Activated CD4-positive, alpha-beta T cell treated with anti-CD3 and anti-CD28 coated beads, Interleukin-2, Interleukin-4, amounts not matched to agents 100 ng/mL and 50 ng/mL, durations not matched to agents 16 hours and 8 hours (primary cell): ENCODE results near the gene RRN3.
"Not testable (repeated sequence)": the region's sequence is repeated elsewhere in the genome, so short reads cannot be mapped to it uniquely, and the experiment has no call there.

Experiments
- DNase-seq: peaks from one replicate; pipeline ENCODE4 v3.0.0-alpha.2; 2020; ENCODE audit warnings: low spot score

RRN3 gene

GRCh38 chr16:15050440-15050839 lies 43.6 kb downstream of the RRN3 start:
- DNase-seq, result not testable (repeated sequence)

- no peak for DNase-seq
These were observed 44.4 kb downstream of the RRN3 start for GRCh38 chr16:15049581-15050180.

GRCh38 chr16:15046692-15047376 lies 47.2 kb downstream of the RRN3 start:
- DNase-seq, result no peak

- not testable (repeated sequence) for DNase-seq
These were observed 48.8 kb downstream of the RRN3 start for GRCh38 chr16:15045270-15045669.

GRCh38 chr16:15044286-15044685 lies 49.8 kb downstream of the RRN3 start:
- no peak for DNase-seq

- no peak for DNase-seq
These were observed 50.7 kb downstream of the RRN3 start for GRCh38 chr16:15043344-15043743.

DNA sequence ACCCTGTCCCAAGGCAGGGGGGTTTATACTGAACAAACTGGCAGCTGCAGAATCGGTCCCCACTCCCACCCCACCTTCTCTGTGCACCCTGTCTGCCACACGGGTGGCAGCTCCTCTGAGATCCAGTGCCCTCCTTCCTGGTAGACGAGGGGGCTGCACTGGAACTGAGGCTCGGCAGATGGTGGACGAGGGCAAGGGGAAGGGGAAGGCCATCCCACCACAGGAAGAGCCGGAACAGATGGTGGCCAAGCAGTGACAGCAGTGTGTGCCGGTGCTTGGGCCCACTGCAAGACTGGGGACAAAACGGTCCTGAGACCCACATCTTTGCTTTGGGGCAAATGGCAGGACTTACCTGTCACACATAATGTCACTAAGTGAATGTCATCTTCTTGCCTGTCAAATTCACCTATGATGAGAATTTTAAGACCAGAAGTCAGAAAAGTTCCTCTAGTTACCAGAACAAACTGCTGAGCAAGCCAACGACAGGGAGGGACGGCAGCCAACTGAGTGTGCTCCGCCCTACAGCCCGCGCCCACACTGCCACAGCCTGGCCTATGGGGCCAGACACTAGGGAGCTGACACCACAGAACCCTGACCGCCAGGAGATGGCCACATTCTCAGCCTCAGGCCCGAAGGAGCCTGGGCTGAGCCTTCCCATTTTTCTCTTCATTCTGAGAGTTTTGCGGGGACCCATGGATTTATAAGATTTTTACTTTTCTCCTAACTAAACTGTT lies 52.6 kb downstream of the RRN3 start:
- DNase-seq, result no peak

- no peak for DNase-seq
These were observed 55.4 kb downstream of the RRN3 start for GRCh38 chr16:15038689-15039088.

GRCh38 chr16:15037745-15038144 lies 56.3 kb downstream of the RRN3 start:
- no peak for DNase-seq

DNA sequence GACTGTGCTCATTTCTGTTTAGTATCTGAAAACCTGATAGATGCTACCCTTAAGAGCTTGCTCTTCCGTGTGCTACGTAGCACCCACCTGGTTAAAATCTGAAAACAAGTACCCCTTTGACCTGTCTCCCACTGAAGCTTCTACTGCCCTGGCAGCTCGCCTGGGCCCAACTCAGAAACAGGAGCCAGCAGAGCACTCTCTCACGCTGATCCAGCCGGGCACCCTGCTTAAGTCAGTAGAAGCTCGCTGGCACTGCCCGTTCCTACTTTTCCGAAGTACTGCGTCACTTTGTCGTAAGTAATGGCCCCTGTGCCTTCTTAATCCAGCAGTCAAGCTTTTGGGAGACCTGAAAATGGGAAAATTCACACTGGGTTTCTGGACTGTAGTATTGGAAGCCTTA lies 57.1 kb downstream of the RRN3 start:
- no peak for DNase-seq

GRCh38 chr16:15035163-15035729 lies 58.8 kb downstream of the RRN3 start:
- DNase-seq, result no peak

DNA sequence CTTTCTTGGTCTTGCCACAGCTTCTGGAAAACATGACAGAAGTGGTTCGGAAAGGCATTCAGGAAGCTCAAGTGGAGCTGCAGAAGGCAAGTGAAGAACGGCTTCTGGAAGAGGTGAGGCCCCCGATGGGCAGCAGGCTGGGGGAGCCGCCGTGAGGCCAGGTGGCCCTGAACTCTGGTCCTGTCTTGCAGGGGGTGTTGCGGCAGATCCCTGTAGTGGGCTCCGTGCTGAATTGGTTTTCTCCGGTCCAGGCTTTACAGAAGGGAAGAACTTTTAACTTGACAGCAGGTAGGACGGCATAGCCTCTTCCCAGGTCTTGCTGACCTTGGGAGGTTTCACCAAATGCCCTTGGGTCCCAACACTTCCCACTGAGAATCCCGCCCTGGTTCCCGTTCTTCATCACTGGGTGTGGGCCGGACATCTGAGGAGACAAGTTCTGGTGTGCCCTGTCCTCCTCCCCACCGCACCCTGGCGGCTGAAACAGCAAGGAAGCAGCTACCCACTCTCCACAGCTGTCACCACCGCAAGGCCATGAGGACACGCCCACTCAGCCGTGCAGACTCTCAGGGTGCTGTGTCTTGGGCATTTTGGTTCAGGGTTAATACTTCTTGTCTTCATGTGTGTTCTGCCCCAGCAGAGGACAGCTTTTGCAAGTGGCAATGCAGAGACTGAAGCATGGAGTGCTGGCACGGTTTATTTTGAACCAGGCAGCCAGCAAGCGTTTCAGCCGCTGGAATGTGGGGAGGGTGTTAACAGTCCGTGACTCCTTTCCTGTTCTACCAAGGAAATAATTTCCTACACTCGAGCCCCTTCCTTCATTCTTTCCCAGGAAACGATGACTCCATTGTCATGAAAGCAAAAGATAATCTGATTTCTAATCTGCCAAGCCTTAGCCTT lies 59.6 kb downstream of the RRN3 start:
- DNase-seq, result no peak

- no peak for DNase-seq
These were observed 60.8 kb downstream of the RRN3 start for GRCh38 chr16:15033309-15033707.

GRCh38 chr16:15032547-15033308 lies 61.3 kb downstream of the RRN3 start:
- DNase-seq, result no peak

DNA sequence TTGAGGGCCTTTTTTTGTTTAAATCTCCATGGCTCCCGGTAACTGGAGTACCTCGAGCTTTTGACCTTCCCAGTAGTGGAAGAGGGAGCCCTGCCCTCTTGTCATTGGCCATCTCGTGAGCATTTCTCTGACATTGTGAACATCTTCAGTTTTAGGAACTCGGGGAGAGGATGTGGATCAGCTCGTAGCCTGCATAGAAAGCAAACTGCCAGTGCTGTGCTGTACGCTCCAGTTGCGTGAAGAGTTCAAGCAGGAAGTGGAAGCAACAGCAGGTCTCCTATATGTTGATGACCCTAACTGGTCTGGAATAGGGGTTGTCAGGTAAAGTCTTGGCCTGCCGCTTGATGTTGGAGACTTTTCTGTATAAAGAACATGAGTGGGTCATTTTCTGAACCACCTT lies 62.5 kb downstream of the RRN3 start:
- no peak for DNase-seq

GRCh38 chr16:15031179-15031578 lies 62.9 kb downstream of the RRN3 start:
- no peak for DNase-seq

- DNase-seq, result not testable (repeated sequence)
These were observed 64.3 kb downstream of the RRN3 start for GRCh38 chr16:15029749-15030148.

DNA sequence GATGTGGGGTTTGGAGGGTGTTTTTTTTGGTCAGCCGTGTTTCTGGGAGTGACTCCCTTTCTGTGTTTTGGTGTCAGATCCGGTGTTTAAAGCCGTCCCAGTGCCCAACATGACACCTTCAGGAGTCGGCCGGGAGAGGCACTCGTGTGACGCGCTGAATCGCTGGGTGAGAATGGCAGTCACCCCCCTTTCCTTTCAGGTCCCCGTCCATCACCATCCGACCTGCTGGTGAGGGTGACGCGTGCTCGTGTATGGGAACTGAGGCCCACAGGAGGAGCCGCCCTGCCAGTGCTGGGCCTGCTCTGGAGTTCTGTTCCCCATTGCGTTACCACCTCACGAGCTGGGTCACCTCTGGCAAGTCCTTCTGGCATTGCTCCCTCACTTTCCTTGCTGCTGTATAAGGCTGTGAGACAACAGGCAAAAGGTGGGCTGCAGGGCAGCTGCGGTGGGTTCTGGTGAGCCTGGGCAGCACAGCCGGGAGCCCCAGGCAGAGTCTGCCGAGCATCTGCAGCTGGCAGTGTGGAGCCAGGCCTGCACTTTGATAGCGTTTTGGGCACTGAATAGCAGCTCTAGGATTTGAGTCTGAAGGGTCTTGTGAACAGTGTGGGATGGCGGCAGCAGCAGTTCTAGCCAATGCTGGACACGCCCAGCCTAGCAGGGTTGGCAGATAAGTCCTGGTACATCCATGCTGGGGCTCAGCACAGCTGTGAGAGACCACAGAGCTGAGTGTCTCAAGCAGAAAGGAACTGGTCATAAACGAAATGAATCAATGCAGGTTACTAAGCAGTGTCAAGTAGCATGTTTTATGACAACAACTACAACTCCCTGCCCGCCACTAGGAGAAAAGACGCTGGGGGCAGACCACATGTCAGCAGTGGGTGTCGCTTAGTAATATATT lies 65.0 kb downstream of the RRN3 start:
- DNase-seq, result not testable (repeated sequence)

DNA sequence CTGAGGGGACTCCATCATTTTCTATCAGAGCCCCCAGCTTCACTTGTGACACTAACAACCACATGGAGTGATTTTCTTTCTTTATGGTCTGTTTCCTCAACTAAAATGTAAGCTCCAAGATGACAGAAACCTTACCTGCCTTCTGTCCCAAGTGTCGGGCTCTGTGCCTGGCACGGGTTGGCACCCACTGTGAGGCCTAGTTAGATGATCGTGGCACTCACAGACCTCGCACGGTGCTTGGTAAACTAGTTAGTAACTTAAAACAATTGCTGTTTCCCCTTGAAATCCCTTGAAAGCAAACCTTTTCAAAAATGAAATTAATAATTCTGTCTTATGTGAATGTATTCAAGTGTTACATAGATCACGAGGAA lies 65.7 kb downstream of the RRN3 start:
- not testable (repeated sequence) for DNase-seq
